KMS-11 (cell line): ENCODE results near the gene GTF2F2.

Experiments
- H2AFZ ChIP-seq: fragments of 200-600 bp; sonication (generic); 2 replicates; pipeline ENCODE4 v1.6.1; 2016; ENCODE audit warnings: antibody characterized with exemption, mixed run types, low read depth
- H3K27ac ChIP-seq: fragments of 200-600 bp; sonication (generic); 2 replicates; pipeline ENCODE4 v1.6.1; 2016; ENCODE audit warnings: mild to moderate bottlenecking, mixed run types
- H3K27me3 ChIP-seq: fragments of 200-600 bp; sonication (generic); 2 replicates; pipeline ENCODE4 v1.6.1; 2017; ENCODE audit warnings: mild to moderate bottlenecking, low read depth, mixed run types, moderate library complexity; ENCODE audit not compliant: insufficient read depth
- H3K36me3 ChIP-seq: fragments of 200-600 bp; sonication (generic); 2 replicates; pipeline ENCODE4 v1.6.1; 2017; ENCODE audit warnings: mild to moderate bottlenecking, mixed run types; ENCODE audit not compliant: insufficient read depth
- H3K4me1 ChIP-seq: fragments of 200-600 bp; sonication (generic); 2 replicates; pipeline ENCODE4 v1.6.1; 2016; ENCODE audit warnings: mild to moderate bottlenecking, low read depth, mixed run types; ENCODE audit not compliant: poor library complexity, severe bottlenecking
- H3K4me2 ChIP-seq: fragments of 200-600 bp; sonication (generic); 2 replicates; pipeline ENCODE4 v1.7.0; 2016; ENCODE audit warnings: mild to moderate bottlenecking, mixed run types
- H3K4me3 ChIP-seq: fragments of 200-600 bp; sonication (generic); IDR thresholded peaks from 2 replicates; pipeline ENCODE4 v1.6.1; 2017; ENCODE audit warnings: low read depth, low read length, mixed read lengths; ENCODE audit not compliant: insufficient read depth
- H3K79me2 ChIP-seq: fragments of 200-600 bp; sonication (generic); 2 replicates; pipeline ENCODE4 v1.6.1; 2016; ENCODE audit warnings: low read depth, mixed run types; ENCODE audit not compliant: insufficient read depth
- H3K9ac ChIP-seq: fragments of 200-600 bp; sonication (generic); 2 replicates; pipeline ENCODE4 v1.6.1; 2016; ENCODE audit warnings: mild to moderate bottlenecking, mixed run types
- H4K20me1 ChIP-seq: fragments of 200-600 bp; sonication (generic); 2 replicates; pipeline ENCODE4 v1.6.1; 2016; ENCODE audit warnings: mild to moderate bottlenecking, mixed run types; ENCODE audit not compliant: insufficient read depth
- TF ChIP-seq, protein P1 (sequence below): fragments of 200-600 bp; sonication (generic); conservative IDR thresholded peaks from 2 replicates; pipeline ENCODE4 v1.6.1; 2017; ENCODE audit warnings: low read depth, mild to moderate bottlenecking, antibody characterized with exemption, low read length, moderate library complexity, mixed read lengths

GTF2F2 gene

DNA sequence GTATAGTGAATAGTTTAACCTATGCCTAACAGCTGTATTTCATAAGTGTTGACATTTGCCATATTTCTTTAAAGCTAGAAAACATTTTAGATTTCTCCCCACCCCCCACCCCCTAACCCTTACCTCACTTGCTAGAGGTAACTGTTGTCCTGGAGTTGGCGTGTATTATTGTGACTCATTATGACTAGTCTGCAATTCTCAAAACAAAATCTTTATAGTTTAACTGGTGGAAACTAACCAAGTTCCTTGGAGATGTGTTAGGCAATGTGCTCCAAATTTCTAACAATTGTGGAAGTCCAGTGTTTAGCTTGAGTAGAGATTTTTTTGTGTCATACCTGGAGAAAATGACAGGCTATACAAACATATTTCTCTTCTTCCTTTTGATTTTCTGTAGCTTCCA is 42.5 kb downstream of the GTF2F2 start:
- H3K27me3 ChIP-seq = no peaks in the 10 kb centered on the region
- TF ChIP-seq, protein P1, sequence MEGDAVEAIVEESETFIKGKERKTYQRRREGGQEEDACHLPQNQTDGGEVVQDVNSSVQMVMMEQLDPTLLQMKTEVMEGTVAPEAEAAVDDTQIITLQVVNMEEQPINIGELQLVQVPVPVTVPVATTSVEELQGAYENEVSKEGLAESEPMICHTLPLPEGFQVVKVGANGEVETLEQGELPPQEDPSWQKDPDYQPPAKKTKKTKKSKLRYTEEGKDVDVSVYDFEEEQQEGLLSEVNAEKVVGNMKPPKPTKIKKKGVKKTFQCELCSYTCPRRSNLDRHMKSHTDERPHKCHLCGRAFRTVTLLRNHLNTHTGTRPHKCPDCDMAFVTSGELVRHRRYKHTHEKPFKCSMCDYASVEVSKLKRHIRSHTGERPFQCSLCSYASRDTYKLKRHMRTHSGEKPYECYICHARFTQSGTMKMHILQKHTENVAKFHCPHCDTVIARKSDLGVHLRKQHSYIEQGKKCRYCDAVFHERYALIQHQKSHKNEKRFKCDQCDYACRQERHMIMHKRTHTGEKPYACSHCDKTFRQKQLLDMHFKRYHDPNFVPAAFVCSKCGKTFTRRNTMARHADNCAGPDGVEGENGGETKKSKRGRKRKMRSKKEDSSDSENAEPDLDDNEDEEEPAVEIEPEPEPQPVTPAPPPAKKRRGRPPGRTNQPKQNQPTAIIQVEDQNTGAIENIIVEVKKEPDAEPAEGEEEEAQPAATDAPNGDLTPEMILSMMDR = no peak
- H3K4me1 ChIP-seq = peaks cover 16% of the 10 kb centered on the region
- no peaks in the 10 kb centered on the region for H3K79me2 ChIP-seq
- H4K20me1 ChIP-seq = no peaks in the 10 kb centered on the region
- no peak overlapping the region for H3K4me3 ChIP-seq
- H2AFZ ChIP-seq = no peak overlapping the region
- H3K4me2 ChIP-seq = no peak overlapping the region
- no peaks in the 10 kb centered on the region for H3K36me3 ChIP-seq
- H3K27ac ChIP-seq = no peak overlapping the region
- H3K9ac ChIP-seq = no peak overlapping the region

DNA sequence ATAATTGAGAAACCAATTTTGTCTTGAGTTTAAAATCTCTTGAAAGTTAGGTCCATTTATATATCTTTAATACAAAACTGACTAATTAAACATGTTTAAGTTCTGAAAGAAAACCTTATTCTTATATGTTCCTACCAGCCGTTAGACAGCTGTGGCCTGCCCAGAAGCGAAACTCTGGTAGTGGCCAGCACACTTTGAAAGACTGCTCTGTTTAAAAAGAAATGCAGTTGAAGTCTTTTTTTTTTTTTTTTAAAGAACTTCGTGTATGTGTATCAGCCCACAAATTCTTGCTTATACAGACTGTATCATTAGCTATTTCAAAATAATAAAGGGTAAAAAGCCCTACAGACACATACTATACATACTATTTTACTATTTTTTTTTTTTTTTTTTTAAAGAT is 46.5 kb downstream of the GTF2F2 start:
- Histone ChIP-seq H4K20me1 (no peaks in the 10 kb centered on the region), H3K79me2 (no peaks in the 10 kb centered on the region), H3K9ac (no peak overlapping the region), H2AFZ (no peak overlapping the region), H3K36me3 (no peaks in the 10 kb centered on the region), H3K27ac (no peak overlapping the region), H3K4me2 (no peak overlapping the region), H3K27me3 (no peaks in the 10 kb centered on the region), H3K4me1 (no peaks in the 10 kb centered on the region), H3K4me3 (no peak overlapping the region)
- TF ChIP-seq, protein P1 = no peak

DNA sequence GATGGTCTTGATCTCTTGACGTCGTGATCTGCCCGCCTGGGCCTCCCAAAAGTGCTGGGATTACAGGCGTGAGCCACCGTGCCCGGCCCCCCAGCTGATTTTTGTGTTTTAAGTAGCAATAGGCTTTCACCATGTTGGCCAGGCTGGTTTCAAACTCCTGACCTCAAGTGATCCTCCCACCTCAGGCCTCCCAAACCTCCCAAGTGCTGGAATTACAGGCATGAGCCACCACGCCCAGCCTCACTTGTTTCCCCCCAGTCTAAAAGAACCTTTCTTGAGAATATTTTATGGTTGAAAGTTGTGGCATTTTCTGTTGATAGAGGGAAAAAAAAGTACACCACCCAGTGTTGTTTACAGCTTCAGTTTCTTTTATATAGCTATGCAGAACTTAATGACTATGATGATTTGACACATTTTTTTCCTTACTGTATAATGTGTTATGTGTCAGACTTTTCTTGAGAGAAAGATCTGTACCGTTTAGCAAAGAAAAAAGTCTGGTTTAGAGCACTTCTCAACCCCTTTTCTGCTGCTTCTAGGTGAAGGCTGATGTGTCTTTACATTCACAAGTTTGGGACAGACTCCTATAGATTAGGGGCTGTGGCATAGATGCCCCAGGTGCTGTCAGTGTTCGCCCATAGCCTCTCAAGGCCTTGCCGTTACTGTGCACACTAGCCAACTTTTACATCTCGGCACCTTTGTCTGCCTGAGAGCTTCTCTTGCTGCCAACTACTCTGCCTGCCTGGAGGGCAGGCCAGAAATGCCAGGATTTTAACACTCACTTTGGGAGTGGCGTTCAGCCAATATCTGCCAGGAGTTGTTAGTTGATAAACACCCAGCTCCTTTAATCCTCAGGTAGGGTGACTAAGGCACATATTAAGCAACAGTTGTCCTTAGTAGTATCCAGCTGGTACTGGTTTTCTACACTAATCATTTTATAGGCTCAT is 47.6 kb downstream of the GTF2F2 start:
- H3K36me3 ChIP-seq = no peaks in the 10 kb centered on the region
- no peaks in the 10 kb centered on the region for H3K79me2 ChIP-seq
- H3K4me2 ChIP-seq = no peak overlapping the region
- no peak overlapping the region for H3K4me3 ChIP-seq
- TF ChIP-seq, protein P1 = no peak
- no peaks in the 10 kb centered on the region for H3K4me1 ChIP-seq
- no peak overlapping the region for H3K27ac ChIP-seq
- no peak overlapping the region for H3K9ac ChIP-seq
- no peaks in the 10 kb centered on the region for H4K20me1 ChIP-seq
- H2AFZ ChIP-seq = no peak overlapping the region
- no peaks in the 10 kb centered on the region for H3K27me3 ChIP-seq

DNA sequence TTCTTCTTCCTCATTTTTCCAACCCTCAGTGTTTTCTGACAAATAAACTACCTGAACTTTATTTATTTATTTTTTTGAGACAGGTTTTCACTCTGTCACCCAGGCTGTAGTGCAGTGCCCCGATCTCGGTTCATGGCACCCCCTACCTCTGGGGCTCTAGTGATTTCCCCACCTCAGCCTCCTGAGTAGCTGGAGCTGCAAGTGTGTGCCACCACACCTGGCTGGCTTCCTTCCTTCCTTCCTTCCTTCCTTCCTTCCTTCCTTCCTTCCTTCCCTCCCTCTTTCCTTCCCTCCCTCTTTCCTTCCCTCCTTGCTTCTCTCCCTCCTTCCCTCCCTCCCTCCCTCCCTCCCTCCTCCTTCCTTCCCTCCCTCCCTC is 48.2 kb downstream of the GTF2F2 start:
- H4K20me1 ChIP-seq = no peaks in the 10 kb centered on the region
- H3K4me3 ChIP-seq = no peak overlapping the region
- no peaks in the 10 kb centered on the region for H3K36me3 ChIP-seq
- H3K27ac ChIP-seq = no peak overlapping the region
- no peaks in the 10 kb centered on the region for H3K4me1 ChIP-seq
- H3K79me2 ChIP-seq = no peaks in the 10 kb centered on the region
- H2AFZ ChIP-seq = no peak overlapping the region
- H3K27me3 ChIP-seq = no peaks in the 10 kb centered on the region
- no peak overlapping the region for H3K4me2 ChIP-seq
- TF ChIP-seq, protein P1 = no peak
- H3K9ac ChIP-seq = no peak overlapping the region
